ENCODE data around the gene LILRA6. TPM values are rescaled to one million over a fixed set of nuclear protein-coding genes. Genes with fewer than 3 reads are reported as not detected.
"Not testable (repeated sequence)": the region's sequence is repeated elsewhere in the genome, so short reads cannot be mapped to it uniquely, and the experiment has no call there.

LILRA6 gene
- total and polyA plus RNA-seq, 2 of the 13 experiments (the other 11 are each of a cell fraction or from before 2014, with no cell fraction given), result not detected

- H3K4me3 ChIP-seq (replicated peaks in 1 of 3; ENCODE audit: insufficient read depth in 1 of 3, low read depth in 2 of 3, low read length in 3 of 3); H4K20me1 ChIP-seq (ENCODE audit: insufficient read depth, low read length); POLR2A ChIA-PET; H3K36me3 ChIP-seq (replicated peaks in 1 of 2; ENCODE audit: control insufficient read depth in 1 of 2, insufficient read depth in 2 of 2, low read length in 2 of 2); BruUV-seq (replicated peaks); ATAC-seq; H3K9me3 ChIP-seq (ENCODE audit: low read length); H3K4me2 ChIP-seq (ENCODE audit: low read depth, low read length); in situ Hi-C loops (cut with HindIII; ENCODE audit: extremely low pct_ligation_motif_present, low pct_unique_long_range_greater_than_20kb); H3K79me2 ChIP-seq (ENCODE audit: insufficient read depth, low read length); CTCF ChIA-PET (ENCODE audit: low intra/inter-chr PET ratio, low total read pairs); H3K27ac ChIP-seq (ENCODE audit: extremely low read length, insufficient read depth, low read length); H2AFZ ChIP-seq (ENCODE audit: low read length); intact Hi-C loops (cut with micrococcal nuclease; ENCODE audit: unreplicated experiment); H3K4me1 ChIP-seq (ENCODE audit: insufficient read depth, low read length); FAIRE-seq; H3K9ac ChIP-seq (ENCODE audit: insufficient read depth, low read depth, low read length); DNase-seq (ENCODE audit: low spot score): not testable (repeated sequence)
- no CpG with 5 or more reads among the region's 4 CpGs for WGBS (ENCODE audit: low lambda C conversion rate)
- peaks cover 4 to 48% of the 10 kb centered on the region in 2 experiments for H3K27me3 ChIP-seq (ENCODE audit: control insufficient read depth in 1 of 2, insufficient read depth in 2 of 2, low read length in 2 of 2)
Observed at GRCh38 chr19:54280025-54280424, 37.4 kb upstream of the LILRA6 start.

GRCh38 chr19:54279406-54279962 lies 36.9 kb upstream of the LILRA6 start:
- ChIA-PET CTCF (ENCODE audit: low intra/inter-chr PET ratio, low total read pairs) (no interaction called here), POLR2A (no interaction called here)
- Histone ChIP-seq H3K4me1 (ENCODE audit: insufficient read depth, low read length) (no peaks in the 10 kb centered on the region), H3K4me3 (replicated peaks in 1 of 3; ENCODE audit: insufficient read depth in 1 of 3, low read depth in 2 of 3, low read length in 3 of 3) (no peak overlapping the region), H2AFZ (ENCODE audit: low read length) (no peak overlapping the region), H3K27me3 (ENCODE audit: control insufficient read depth in 1 of 2, insufficient read depth in 2 of 2, low read length in 2 of 2) (peaks cover 4 to 48% of the 10 kb centered on the region in 2 experiments; a peak in 4 of 5 replicates), H3K9me3 (ENCODE audit: low read length) (no peaks in the 10 kb centered on the region), H4K20me1 (ENCODE audit: insufficient read depth, low read length) (no peaks in the 10 kb centered on the region), H3K4me2 (ENCODE audit: low read depth, low read length) (no peak overlapping the region), H3K27ac (ENCODE audit: extremely low read length, insufficient read depth, low read length) (no peak overlapping the region), H3K9ac (ENCODE audit: insufficient read depth, low read depth, low read length) (no peak overlapping the region), H3K36me3 (replicated peaks in 1 of 2; ENCODE audit: control insufficient read depth in 1 of 2, insufficient read depth in 2 of 2, low read length in 2 of 2) (no peaks in the 10 kb centered on the region), H3K79me2 (ENCODE audit: insufficient read depth, low read length) (no peaks in the 10 kb centered on the region)
- intact Hi-C loops (cut with micrococcal nuclease; ENCODE audit: unreplicated experiment) (no loop called here), in situ Hi-C loops (cut with HindIII; ENCODE audit: extremely low pct_ligation_motif_present, low pct_unique_long_range_greater_than_20kb) (no loop called here)
- no TSS peak for BruUV-seq (replicated peaks)
- 0% methylated on average over 3 of the region's 18 CpGs for WGBS (ENCODE audit: low lambda C conversion rate)
- DNase-seq (ENCODE audit: low spot score) (no peak), ATAC-seq (no peak), FAIRE-seq (no peak)
- TF ChIP-seq ZNF276 (CRISPR knock-in tag; IDR thresholded peaks at IDR 0.05; ENCODE audit: low read depth), result no peak
- TF ChIP-seq POGK (CRISPR knock-in tag; conservative IDR thresholded peaks at IDR 0.05), result no peak
- TF ChIP-seq MTERF4 (CRISPR knock-in tag; IDR thresholded peaks at IDR 0.05), result no peak
- no peak for TF ChIP-seq ZNF678 (CRISPR knock-in tag; IDR thresholded peaks at IDR 0.05)
- no peak for TF ChIP-seq ETV6 (CRISPR knock-in tag; conservative IDR thresholded peaks at IDR 0.05)
- no peak for TF ChIP-seq FUBP1 (CRISPR knock-in tag; IDR thresholded peaks at IDR 0.05; ENCODE audit: borderline replicate concordance)
- TF ChIP-seq U2AF1 (optimal IDR thresholded peaks at IDR 0.05; ENCODE audit: low read depth, low read length), result no peak
- no peak for TF ChIP-seq NR0B2 (CRISPR knock-in tag; IDR thresholded peaks at IDR 0.05)

All from HepG2 (cell line).